Ovary (tissue), 3 donors: Measurements from ENCODE around the gene HS3ST4.

Source experiments
- CTCF ChIP-seq, 3 donors: fragments of 450-650 bp in 2 of 3; fragments of 200-600 bp in 1 of 3; IDR thresholded peaks; one replicate each; pipeline versions ENCODE4 v1.5.1 to v1.8.0; 2016 to 2022; ENCODE audit warnings: antibody characterized with exemption in 3 of 3, mild to moderate bottlenecking in 1 of 3
- EP300 ChIP-seq: sonication (generic); formaldehyde crosslinking; IDR thresholded peaks from one replicate; pipeline ENCODE4 v1.6.1; 2017; ENCODE audit warnings: antibody characterized with exemption
- POLR2A ChIP-seq: fragments of 450-650 bp; IDR thresholded peaks from one replicate; pipeline ENCODE4 v1.6.1; 2017; ENCODE audit warnings: antibody characterized with exemption, mild to moderate bottlenecking, moderate library complexity
- donor health status: DM: no; HTN: no; CAD: no.

GRCh38 chr16:26158142-26158759, 466.5 kb downstream of the HS3ST4 start:
- TF ChIP-seq POLR2A (no peak), CTCF (IDR thresholded peaks at IDR 0.05) (no peak), EP300 (no peak)
